RCC 7860 (cell line): ENCODE data around the gene KCNJ12.
A peak's percentile ranks its signal among the peaks of the same experiment; 100 is the strongest.
"Not testable (repeated sequence)": the region's sequence is repeated elsewhere in the genome, so short reads cannot be mapped to it uniquely, and the experiment has no call there.

Source experiments
- DNase-seq: peaks from one replicate; pipeline ENCODE4 v3.0.0-alpha.2; 2015; ENCODE audit warnings: low spot score
- FAIRE-seq: peaks from 2 replicates; lab custom pipeline; 2012; peaks lifted over from hg19 to GRCh38; lab: Jason Lieb, UNC

The KCNJ12 gene

DNA sequence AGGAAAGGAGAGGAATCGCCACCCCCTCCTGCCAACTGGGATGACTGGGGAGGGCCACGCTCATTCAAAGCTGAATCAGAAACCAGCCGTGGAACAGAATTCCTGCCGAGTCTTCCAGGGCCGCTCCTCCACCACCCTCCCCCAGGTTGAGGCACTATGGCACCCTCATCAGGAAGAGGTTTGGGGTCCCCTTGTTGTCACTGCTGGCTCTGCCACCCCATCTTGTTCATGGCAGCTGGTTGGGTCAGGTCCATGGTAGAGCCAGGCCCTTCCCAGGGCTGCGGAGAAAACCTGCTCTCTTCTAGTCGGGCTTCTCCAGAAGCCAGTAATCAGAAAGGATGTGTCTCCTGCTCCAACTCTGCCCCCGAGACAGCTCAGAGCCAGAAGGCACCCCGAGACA is 41.8 kb downstream of the KCNJ12 start:
- DNase-seq: no peak
- no peak for FAIRE-seq

DNA sequence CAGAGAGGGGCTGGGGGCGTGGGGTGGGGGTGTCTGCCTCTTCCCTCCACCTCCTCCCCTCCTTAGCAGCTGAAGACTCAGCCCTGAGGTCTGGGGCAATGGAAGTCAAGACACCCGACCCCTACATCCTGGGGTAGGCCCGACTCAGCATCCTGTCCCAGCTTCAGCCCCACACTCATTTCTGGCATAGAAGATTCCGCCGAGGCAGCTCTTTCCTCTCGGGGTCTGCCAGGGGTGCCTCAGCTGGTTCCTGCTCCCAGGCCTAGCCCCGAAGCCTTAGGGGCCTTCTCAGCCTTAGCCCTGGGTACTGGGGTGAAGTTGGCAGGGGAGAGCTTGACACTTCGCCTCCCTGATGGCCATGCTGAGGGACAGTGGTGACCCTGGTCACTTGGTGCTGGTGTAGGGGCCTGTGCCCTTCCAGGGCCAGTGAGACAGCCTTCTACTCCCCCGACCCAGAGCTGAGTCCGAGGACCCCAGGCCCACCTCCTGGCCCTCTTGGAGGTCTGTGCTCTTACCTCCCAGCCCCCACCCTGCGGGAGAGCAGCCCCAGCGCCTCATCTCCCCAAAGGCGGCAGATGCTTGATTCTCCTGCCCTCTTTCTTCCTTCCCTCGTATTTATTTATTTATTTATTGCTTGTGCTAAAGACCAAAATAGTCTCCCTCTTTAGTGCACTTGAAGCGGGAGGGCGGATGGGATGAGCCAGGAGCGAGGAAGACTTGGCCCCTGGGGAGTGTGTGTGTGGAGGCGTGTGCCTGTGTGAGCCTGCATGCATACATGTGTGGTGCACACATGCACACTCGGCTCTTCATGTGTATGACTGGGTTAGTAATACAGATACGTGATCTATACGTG is 42.5 kb downstream of the KCNJ12 start:
- DNase-seq (no peak), FAIRE-seq (no peak)

DNA sequence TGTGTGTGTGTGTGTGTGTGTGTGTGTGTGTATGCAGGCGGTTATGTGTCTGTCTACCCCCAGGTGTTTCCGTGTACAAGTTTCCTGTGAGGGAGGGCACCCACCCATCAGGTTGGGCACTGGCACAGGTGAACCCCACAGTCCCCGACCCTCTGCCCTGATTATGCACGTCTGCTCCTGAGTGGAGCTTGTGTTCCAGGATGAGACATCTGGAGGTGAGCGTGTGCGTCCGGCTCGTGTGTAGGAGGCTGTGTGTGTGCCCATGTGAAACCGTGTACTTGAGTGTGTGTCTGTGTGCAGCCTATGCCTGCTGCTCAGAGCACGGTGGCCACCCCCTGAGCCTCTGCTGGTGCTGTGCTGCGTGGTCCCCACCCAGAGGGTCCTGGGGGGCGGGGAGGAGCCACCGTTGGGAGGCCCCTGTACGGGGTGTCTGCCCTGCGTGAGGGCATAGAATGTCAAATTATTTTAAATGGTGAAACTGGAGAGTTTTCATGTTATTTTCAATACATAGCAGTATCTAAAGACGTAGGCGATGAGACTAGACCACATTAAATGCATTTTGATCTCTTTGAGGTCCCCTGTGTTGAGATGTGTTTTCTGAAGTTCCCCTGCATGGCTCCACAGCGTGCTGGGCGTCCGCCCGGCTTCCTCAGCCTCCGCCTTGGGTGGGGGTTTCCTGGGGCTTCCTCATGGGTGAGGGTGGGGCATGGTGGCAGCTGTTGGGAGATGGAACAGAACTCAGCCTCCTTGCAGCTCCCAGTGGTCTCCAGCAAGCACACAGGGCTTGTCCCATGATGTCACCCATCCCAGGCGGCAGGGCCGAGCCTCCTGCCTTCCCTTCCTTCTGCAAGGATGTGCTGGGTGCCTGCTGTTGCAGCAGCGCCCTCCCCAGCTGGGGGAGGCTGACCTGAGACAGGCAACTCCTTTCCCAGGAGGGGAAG is 43.4 kb downstream of the KCNJ12 start:
- FAIRE-seq (no peak), DNase-seq (no peak)

DNA sequence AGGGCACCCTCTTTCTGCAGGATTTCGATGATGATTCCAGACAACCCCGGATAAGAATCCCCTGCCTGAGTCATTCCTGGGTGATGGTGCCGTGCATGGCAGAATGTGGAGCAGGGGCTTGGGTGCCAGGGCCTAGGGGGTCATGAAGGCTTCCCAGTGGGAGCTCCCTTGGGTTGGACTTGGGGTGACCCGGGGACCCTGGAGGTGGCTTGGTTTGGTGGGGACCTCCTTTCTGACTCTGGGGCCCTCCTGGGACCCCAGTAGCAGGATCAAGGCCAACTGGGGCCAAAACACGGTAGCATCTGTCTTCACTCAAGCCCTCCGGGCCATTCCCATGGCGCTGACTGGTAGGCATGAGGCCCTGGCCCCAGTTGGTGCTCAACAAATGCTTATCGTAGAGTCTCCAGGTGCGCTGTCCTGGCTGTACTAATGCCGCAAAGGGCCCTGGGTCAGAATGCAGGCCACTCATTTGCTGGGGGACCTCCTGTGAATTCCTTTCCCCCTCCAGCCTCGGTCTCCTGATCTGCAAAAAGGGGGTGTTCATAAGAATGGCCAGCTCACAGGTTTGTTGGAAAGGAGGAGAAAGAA is 44.4 kb downstream of the KCNJ12 start:
- FAIRE-seq, DNase-seq: not testable (repeated sequence)

DNA sequence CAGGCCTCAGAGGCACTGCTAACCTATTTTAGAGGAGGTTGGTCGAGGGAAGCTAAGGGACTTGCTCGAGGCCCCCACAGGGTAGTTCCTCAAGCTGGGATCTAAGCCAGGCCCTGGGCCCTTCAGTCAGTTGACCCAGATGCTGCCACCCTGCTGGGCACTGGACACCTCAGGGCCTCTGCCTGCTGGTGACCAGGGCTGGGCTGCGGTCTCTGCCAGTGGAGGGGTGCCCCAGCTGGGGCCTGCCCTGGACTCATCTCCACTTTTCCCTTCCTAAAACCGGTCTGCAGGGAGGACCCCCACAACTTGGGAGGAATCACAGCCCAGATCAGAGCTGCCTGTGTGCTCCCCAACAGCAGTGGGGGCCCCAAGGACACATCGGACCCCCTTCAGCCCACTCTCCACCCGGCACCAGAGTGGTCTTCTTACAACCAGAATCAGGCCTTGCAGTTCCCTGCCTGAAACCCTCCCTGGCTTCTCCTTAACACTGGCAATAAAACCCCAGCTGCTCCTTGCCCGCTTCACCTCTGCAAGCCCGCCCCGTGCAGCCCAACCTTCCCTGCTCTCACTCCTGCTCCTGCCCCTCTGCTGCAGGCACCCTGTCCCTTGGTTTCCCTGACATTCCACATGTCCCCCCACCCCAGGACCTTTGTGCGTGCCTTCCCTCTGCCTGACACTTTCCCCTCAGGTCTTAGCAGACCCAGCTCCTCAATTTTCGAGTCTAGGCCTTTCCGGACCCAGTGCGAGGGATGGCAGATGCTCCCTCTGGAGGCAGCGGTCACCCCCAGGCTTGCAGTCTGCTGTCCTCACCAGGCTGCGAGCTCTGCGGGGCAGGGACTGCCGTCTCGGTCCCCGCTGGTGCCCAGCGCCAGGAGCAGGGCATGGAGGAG is 45.5 kb downstream of the KCNJ12 start:
- not testable (repeated sequence) for FAIRE-seq, DNase-seq

DNA sequence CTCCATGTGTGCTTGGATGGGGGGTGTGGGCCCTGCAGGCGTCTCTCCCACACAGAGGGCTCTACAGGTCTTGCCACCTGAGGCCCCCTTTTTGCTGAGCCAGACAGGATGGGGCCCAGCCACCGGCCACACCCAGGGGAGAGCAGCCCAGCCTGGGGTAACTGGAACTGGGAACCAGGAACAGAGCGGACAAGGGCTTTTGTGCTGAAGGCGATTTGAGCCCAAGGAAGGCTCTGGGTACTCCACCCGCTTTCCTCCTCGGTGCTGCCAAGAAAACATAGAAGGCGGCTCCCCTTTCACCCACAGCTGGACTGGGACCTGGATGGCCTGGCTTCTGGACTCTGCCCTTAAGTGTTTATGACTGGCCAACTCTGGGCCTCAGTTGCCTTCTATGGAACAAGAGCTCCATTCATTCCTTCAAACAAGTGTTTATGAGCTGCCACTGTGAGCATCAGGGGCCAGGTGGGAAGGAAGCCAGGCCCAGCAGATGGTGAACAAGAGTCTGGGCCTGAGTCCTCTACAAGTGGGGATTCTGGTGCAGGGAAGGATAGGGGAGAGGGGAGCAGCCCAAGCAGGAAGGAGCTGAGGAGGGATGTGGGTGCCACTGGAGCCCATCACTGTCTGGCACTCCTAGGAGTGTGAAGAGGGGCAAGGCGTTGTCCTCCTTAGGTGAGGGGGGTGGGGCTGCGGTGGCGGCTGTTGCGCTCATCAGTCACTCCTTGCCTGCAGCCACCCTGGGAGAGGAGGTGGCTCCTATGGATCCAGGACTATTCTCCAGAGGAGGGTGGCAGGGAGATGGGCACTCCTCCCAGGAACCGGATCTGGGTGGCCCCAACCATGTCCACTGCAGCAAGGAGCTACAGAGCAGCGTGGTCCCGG is 46.4 kb downstream of the KCNJ12 start:
- DNase-seq, FAIRE-seq: not testable (repeated sequence)

DNA sequence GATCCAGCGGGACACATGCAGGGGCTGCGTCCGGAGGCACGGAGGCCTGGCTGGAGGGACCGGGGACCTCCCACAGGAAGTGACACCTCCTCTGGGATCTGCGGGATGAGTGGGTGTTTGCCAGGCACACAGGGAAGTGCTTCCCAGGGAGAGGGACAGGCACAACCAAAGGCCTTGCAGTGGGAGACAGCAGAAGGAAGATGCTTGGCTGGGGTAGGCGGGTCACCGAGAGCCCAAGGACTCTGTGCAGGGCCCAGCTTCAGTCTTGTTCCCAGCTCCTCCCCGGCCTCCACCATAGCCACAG is 47.0 kb downstream of the KCNJ12 start:
- DNase-seq, FAIRE-seq: not testable (repeated sequence)

DNA sequence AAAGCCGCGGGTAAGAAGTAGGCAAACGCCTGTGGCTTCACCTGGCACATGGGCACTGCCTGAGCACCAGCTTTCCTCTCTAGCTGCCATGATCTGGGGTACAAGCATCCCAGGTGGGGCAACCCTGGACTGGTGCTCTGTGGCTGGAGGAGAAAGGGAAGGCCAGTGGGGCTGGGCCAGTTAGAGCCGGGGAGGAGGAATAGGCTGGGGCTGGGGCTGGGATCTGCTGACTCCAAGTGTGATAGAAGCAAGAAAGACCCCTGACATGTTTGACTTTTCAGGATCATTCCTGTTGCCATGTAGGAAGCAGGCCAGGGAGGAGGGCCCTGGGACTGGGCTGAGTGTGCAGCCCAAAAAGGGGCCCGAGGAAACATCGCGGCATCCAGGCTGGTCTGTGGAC is 48.5 kb downstream of the KCNJ12 start:
- FAIRE-seq, DNase-seq: not testable (repeated sequence)

DNA sequence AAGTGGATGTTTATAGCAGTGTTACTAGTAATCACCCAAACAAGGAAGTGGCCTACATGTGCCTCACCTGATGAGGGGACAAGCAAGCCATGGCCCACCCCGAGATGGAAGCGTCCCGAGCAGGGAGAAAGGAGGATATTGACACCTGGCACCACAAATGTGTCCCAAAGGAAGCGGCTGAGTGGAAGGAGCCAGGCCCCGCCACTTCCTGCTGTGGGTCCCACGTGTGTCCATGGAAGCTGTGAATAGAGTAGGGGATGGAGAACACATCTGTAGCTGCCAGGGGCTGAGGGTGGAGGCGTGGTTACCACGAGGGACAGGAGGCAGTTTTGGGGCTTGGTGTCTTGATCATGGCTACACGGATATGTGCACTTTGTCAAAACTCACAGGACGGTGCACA is 49.2 kb downstream of the KCNJ12 start:
- FAIRE-seq: no peak
- DNase-seq: no peak

DNA sequence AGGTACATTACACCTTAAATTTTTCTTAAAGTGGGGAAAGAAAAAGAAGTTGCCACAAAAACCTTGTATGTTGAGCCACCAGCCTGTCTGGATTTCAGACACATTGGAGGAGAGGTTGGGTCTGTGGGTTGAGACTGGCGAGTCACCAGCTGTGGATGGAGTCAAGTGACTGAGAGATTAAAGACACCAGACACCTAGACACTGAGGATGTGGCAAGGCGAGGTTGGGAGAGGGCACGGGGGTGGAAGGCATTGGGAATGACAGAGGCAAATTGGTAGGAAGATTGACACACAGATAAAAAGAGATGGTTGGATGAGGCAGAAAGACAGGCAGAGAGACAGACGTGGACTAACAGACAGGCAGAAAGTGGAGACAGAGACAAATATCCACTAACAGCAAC is 49.6 kb downstream of the KCNJ12 start:
- no peak for FAIRE-seq
- no peak for DNase-seq

DNA sequence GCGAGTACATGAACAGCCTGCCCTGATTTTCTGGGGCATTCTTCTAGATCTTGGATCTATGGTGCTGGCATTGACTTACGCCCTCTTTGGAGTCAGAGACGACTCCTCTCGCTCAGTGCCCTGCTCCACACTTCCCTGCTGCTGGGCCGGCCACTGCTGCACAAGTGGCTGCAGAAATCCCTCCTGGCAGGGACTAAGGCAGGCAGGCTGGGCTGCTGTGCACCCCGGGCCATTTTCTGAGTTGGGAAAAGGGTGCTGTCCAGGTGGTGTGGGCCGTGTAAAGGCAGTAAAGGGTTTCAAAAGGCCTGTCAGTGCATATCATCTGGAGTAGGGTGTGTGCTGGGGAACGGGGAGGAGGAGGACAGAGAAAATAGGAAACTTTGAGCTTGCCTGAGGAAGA is 50.1 kb downstream of the KCNJ12 start:
- FAIRE-seq: not testable (repeated sequence)

DNA sequence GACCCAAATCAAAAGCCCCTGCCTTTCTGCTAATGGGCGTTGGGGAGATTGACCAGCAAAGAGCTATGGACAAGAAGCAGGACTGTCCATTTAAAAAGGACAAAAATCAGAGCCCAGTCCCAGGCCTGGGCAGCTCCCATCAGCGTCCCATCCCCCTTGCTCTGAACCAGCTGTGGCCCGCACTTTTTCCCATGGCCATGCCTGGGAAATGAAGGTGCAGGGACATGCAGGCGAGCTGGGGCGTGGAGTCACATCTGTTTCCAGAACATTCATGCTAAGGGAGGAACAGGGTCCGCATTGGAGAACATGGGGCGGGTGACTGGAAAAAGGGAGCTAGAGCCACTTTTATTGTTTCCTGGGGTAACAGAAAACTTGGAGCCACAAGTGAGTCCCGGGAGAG is 50.7 kb downstream of the KCNJ12 start:
- DNase-seq, FAIRE-seq: not testable (repeated sequence)

More for the DNA sequence above, 50.1 kb downstream of the KCNJ12 start:
- not testable (repeated sequence) for DNase-seq

DNA sequence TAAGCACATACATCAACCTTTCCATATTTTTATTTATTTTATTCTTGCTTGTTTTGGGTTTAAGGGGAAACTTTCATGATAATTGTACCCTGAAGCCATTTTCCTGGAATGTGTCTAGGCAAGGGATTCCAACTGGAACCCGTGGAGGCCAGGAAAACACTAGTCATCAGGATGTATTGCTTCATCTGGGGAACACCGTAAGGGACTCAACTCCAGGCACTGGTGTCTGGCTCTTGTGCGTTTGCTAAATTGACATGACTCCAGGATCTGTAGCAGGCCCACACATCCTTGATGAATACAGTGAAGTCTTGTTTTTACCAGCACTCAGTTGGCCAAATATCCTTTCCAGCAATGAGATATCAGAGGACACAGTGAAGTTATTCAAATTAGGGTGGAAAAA is 51.6 kb downstream of the KCNJ12 start:
- DNase-seq, FAIRE-seq: not testable (repeated sequence)

DNA sequence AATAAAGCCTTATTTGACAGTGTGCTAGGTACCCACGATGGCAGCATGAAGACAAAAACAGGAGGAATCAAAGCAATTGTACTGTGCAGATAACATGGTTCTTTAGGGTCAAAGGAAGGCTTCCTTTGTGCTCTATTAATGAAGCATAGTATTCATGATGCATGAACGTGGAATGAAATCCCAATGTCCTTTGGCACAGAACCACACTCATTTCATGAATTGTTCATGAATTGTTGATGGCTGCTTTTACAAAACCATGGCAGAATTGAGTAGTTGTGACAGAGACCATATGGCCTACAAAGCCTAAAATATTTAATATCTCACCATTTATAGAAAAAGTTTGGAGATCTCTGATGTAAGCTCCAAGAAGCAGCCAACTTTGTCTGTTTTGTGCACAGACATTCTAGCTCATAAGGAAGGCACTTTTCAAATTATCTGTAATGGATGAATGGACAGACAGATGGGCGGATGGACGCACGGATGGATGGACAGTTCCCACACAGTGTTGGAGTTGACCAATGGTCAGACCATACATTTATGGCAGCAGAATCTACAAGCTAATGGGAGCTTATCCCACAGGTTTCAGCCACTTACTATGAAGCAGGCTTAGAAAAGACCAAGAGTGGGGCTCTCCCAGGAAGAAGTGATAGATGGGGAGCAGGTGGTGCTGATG is 52.7 kb downstream of the KCNJ12 start:
- DNase-seq (peak; percentile 22), FAIRE-seq (peak; percentile 83)

DNA sequence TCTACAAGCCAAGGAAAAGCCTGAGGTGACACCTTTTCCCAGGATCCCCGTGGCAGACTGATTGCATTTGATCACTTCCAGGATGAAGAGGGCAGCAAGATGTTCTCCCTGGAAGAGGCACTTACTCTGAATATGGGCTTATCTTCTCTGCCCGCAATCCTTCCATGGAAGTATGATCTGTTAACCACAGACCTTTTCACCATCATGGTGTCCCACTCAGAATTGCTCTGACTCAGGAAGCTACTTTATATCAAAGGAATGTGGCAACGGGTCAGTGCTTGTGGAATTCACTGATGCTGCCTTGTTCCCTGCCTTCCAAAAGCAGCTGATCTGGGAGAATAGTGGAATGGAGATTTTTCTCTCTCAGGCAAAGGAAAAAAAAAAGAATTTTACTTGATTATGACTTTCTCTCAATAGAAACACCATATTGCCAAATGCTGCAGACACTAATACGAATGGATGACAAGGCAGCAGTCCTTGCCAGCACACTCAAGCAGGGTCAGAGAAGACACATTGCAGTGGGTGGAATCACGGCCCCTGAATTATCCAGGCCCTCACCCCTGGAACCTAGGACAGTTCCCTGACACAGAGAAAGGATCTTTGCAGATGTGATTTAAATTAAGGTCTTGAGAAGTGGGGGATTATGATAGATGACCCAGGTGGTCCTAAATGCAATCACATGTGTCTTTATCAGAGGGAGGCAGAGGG is 53.9 kb downstream of the KCNJ12 start:
- not testable (repeated sequence) for DNase-seq
- FAIRE-seq: peak; percentile 99

DNA sequence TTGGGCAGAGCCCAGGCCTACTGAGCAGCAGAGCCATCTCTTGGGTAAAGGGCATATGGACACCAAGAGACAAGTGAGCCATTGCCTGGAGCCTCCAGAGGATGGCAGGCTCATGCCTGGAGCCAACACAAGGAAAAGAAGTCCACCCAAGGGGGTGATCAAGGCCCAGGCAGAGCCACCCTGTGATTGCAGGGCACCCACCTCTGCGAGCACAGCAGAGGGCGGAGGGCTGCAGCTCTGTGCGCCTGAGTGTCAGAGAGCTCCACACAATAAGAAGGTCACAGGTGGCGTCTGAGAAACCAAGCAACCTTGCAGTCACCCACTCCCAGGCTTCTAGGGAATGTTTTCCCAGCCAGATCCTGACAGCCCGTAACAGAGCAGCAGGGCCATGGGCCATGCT is 57.8 kb downstream of the KCNJ12 start:
- not testable (repeated sequence) for DNase-seq, FAIRE-seq

DNA sequence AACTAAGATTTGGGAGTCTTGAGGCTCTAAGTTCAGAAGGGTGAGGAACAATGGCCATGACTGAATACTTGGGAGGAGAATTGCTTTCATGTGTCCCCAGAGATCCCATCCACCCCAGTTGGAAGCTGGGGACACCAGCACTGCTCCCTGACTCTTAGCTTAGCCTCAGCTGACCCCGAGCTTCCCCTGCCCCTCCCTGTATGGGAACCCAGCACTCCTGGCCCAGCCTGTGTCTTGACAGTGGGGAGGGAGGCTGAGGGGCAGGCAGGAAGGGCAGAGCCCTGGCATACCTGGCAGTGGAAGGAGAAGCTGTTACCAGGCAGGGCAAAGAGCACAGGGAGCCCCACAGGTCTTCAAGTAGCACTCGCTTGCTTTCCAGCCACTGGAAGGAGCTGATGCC is 58.8 kb downstream of the KCNJ12 start:
- not testable (repeated sequence) for FAIRE-seq, DNase-seq

DNA sequence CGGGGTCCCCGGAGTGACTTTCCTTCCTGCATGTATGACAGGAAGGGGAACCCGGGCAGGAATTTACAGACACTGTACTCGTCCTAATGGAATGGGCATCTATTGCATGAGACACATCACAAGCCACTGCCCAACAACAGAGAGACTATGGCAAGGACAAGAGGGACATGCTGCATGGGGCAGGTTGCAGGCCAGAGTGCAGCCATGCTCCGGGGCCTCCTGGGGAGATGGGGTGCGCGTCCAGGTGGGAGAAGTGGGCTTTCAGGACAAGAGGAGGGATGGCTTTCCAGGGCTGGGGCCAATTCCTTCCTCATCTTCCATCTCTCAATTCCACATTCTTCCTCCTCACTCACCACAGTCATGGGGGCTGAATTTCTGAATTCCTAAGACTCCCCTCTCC is 60.3 kb downstream of the KCNJ12 start:
- not testable (repeated sequence) for FAIRE-seq, DNase-seq
